Measurements from ENCODE around the gene ANKRD17.
"Not testable (repeated sequence)": the region's sequence is repeated elsewhere in the genome, so short reads cannot be mapped to it uniquely, and the experiment has no call there.

ANKRD17 gene

GRCh38 chr4:73258686-73259570 lies at the start of gene ANKRD17:
TSS of gene ANKRD17 (minus strand) at chr4:73258798. CDS start at chr4:73258668, 130 bp downstream.
- no peak for FAIRE-seq

- no peak for FAIRE-seq
Measured at GRCh38 chr4:73308286-73308685, 49.7 kb upstream of the ANKRD17 start.

- no peak for FAIRE-seq
Measured at GRCh38 chr4:73303711-73304110, 45.1 kb upstream of the ANKRD17 start.

- FAIRE-seq: no peak
Measured at GRCh38 chr4:73299548-73300280, 41.1 kb upstream of the ANKRD17 start.

GRCh38 chr4:73292661-73293060 lies 34.1 kb upstream of the ANKRD17 start:
- not testable (repeated sequence) for FAIRE-seq

GRCh38 chr4:73281982-73282381 lies 23.4 kb upstream of the ANKRD17 start:
- no peak for FAIRE-seq

- no peak for FAIRE-seq
Measured at GRCh38 chr4:73281396-73281795, 22.8 kb upstream of the ANKRD17 start.

GRCh38 chr4:73277201-73277600 lies 18.6 kb upstream of the ANKRD17 start:
- no peak for FAIRE-seq

- FAIRE-seq: no peak
Measured at GRCh38 chr4:73275318-73275654, 16.7 kb upstream of the ANKRD17 start.

- FAIRE-seq: no peak
Measured at GRCh38 chr4:73272816-73273215, 14.2 kb upstream of the ANKRD17 start.

GRCh38 chr4:73267050-73267449 lies 8.5 kb upstream of the ANKRD17 start:
- no peak for FAIRE-seq

- no peak for FAIRE-seq
Measured at GRCh38 chr4:73259571-73260090, 1.0 kb upstream of the ANKRD17 start.

GRCh38 chr4:73258436-73258685 lies 237 bp downstream of the ANKRD17 start:
- FAIRE-seq: no peak

GRCh38 chr4:73257651-73258435 lies 755 bp downstream of the ANKRD17 start:
- FAIRE-seq: no peak

GRCh38 chr4:73257234-73257633 lies 1.4 kb downstream of the ANKRD17 start:
- peak; percentile 96 for FAIRE-seq

- FAIRE-seq: not testable (repeated sequence)
Measured at GRCh38 chr4:73255847-73256246, 2.8 kb downstream of the ANKRD17 start.

GRCh38 chr4:73252001-73252400 lies 6.6 kb downstream of the ANKRD17 start:
- no peak for FAIRE-seq

GRCh38 chr4:73251384-73251783 lies 7.2 kb downstream of the ANKRD17 start:
- FAIRE-seq: no peak

- FAIRE-seq: no peak
Measured at GRCh38 chr4:73250642-73251041, 8.0 kb downstream of the ANKRD17 start.

GRCh38 chr4:73248821-73249220 lies 9.8 kb downstream of the ANKRD17 start:
- no peak for FAIRE-seq

GRCh38 chr4:73248416-73248815 lies 10.2 kb downstream of the ANKRD17 start:
- FAIRE-seq: peak; percentile 90

- FAIRE-seq: peak; percentile 66
Measured at GRCh38 chr4:73247100-73247499, 11.5 kb downstream of the ANKRD17 start.

GRCh38 chr4:73245955-73246354 lies 12.6 kb downstream of the ANKRD17 start:
- no peak for FAIRE-seq
